Upper lobe of left lung (tissue), 6 donors: ENCODE measurements around the gene CHCHD6. TPM values are rescaled to one million over a fixed set of nuclear protein-coding genes. Genes with fewer than 3 reads are reported as not detected.

Experiments used
- ATAC-seq, 2 donors: fragments of 200-7000 bp; cut with Tn5 transposase; one replicate each; pipeline ENCODE4 v1.9.1; 2022; ENCODE audit warnings: mild to moderate bottlenecking in 2 of 2, moderate library complexity in 2 of 2; ENCODE audit not compliant: low FRiP score in 2 of 2
- DNase-seq, 2 donors: peaks; one replicate each; pipeline ENCODE4 v3.0.0-alpha.2; 2019 to 2020
- H3K27ac ChIP-seq, 4 donors: fragments of 200-600 bp; sonication (generic); one replicate each; pipeline ENCODE4 v1.5.1; 2016 to 2019
- H3K27me3 ChIP-seq, 4 donors: fragments of 200-600 bp; sonication (generic); one replicate each; pipeline ENCODE4 v1.5.1; 2017 to 2019
- H3K36me3 ChIP-seq, 4 donors: fragments of 200-600 bp; sonication (generic); one replicate each; pipeline ENCODE4 v1.5.1; 2016 to 2019
- H3K4me1 ChIP-seq, 4 donors: fragments of 200-600 bp; sonication (generic); one replicate each; pipeline ENCODE4 v1.5.1; 2018 to 2019
- H3K4me3 ChIP-seq, 4 donors: fragments of 200-600 bp; sonication (generic); one replicate each; pipeline ENCODE4 v1.5.1; 2017 to 2019; ENCODE audit warnings: mild to moderate bottlenecking in 2 of 4, moderate library complexity in 1 of 4
- H3K9me3 ChIP-seq, 4 donors: fragments of 200-600 bp; sonication (generic); one replicate each; pipeline ENCODE4 v1.5.1; 2018 to 2019
- EP300 ChIP-seq, 4 donors: sonication (generic); formaldehyde crosslinking; IDR thresholded peaks; one replicate each; pipeline ENCODE4 v1.5.1; 2017; ENCODE audit warnings: antibody characterized with exemption in 4 of 4, control low read depth in 2 of 4
- POLR2A ChIP-seq, 4 donors: fragments of 450-650 bp; IDR thresholded peaks; one replicate each; pipeline ENCODE4 v1.5.1; 2016 to 2017; ENCODE audit warnings: antibody characterized with exemption in 4 of 4, mild to moderate bottlenecking in 2 of 4
- POLR2AphosphoS5 ChIP-seq, 2 donors: sonication (generic); formaldehyde crosslinking; IDR thresholded peaks; one replicate each; pipeline ENCODE4 v1.5.1; 2017; ENCODE audit warnings: antibody characterized with exemption in 2 of 2
- WGBS, 2 donors: methylation state at CpG; one replicate each; pipeline ENCODE4 v1.1.5; 2017 to 2018; 5-methylcytosine and 5-hydroxymethylcytosine counted together
- total RNA-seq, 6 donors: library from RNA; depleted of rRNA in 4 of 6; stranded (reverse); fragments of >200 nt in 4 of 6; gene quantifications; one replicate each; pipeline versions ENCODE4 v1.1.0 to v1.2.1, GENCODE V29; 2016 to 2021
- TF ChIP-seq, protein P1 (sequence below), 6 experiments: fragments of 450-650 bp in 4 of 6; fragments of 200-600 bp in 2 of 6; sonication (generic) in 2 of 6; IDR thresholded peaks; one replicate each; pipeline ENCODE4 v1.5.1; 2016 to 2019; ENCODE audit warnings: antibody characterized with exemption in 6 of 6
- donor health status: DM: no; HTN: no; CAD: no; lungs with moderate emphysema.
- donor health status: DM: no; HTN: yes; CAD: no; lungs with severe emphysema.

The CHCHD6 gene
- total RNA-seq, 6 donors from 2014 or later = 16.6 to 35.6 (median 21.8) TPM

DNA sequence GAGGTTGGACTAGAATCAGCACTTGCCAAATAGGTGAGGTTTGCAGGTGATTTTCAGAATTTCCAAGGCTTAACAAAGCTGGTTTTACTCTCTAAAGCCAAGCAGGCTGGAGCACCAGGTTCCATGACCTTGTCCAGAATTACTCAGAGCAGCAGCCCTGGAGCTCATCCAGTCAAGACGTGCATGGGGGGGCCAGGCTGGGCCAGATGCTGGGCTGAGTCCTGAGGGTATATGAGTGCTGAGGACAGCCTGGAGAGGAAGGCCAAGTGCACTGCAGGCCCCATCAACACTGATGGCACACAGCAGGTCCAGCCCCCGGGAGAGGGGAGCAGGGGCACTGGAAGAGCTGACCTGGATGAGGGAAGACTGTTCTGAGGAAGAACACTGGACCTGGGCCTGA is 46.1 kb upstream of the CHCHD6 start:
- TF ChIP-seq POLR2A (IDR thresholded peaks at IDR 0.05) (no peak), POLR2AphosphoS5 (IDR thresholded peaks at IDR 0.05) (no peak), EP300 (IDR thresholded peaks at IDR 0.05) (no peak)
- TF ChIP-seq, protein P1, sequence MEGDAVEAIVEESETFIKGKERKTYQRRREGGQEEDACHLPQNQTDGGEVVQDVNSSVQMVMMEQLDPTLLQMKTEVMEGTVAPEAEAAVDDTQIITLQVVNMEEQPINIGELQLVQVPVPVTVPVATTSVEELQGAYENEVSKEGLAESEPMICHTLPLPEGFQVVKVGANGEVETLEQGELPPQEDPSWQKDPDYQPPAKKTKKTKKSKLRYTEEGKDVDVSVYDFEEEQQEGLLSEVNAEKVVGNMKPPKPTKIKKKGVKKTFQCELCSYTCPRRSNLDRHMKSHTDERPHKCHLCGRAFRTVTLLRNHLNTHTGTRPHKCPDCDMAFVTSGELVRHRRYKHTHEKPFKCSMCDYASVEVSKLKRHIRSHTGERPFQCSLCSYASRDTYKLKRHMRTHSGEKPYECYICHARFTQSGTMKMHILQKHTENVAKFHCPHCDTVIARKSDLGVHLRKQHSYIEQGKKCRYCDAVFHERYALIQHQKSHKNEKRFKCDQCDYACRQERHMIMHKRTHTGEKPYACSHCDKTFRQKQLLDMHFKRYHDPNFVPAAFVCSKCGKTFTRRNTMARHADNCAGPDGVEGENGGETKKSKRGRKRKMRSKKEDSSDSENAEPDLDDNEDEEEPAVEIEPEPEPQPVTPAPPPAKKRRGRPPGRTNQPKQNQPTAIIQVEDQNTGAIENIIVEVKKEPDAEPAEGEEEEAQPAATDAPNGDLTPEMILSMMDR (IDR thresholded peaks at IDR 0.05) = no peak
- Histone ChIP-seq H3K9me3 (no peaks in the 10 kb centered on the region), H3K4me3 (no peak overlapping the region), H3K27ac (no peak overlapping the region), H3K4me1 (peaks cover 0 to 20% (median 3%) of the 10 kb centered on the region in 4 donors), H3K27me3 (no peaks in the 10 kb centered on the region), H3K36me3 (no peaks in the 10 kb centered on the region)
- ATAC-seq (no peak), DNase-seq (no peak)
- WGBS, 2 donors = 81 to 88% methylated on average over 2 of the region's 2 CpGs

DNA sequence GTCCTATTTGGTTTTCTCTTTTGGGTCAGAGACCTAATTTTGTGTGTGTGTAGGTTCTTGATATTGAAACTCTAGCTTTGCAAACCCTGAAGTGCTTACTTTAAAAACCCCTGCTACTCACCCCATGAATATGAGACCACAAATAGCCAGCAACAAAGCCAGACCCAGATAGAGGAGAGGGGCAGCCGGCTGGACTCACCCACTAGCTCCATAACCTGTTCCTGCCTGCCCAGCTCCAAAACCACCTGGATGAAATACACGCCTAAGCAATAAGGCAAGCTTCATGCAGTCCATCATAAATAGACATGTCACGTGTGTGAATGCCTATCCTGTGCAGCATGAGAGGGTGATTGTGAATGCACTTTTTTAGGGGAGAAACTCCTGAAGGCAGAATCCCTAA is 45.5 kb upstream of the CHCHD6 start:
- Histone ChIP-seq H3K27me3 (no peaks in the 10 kb centered on the region), H3K4me3 (no peak overlapping the region), H3K36me3 (no peaks in the 10 kb centered on the region), H3K9me3 (no peaks in the 10 kb centered on the region), H3K27ac (no peak overlapping the region), H3K4me1 (peaks cover 0 to 16% (median 3%) of the 10 kb centered on the region in 4 donors)
- DNase-seq (no peak), ATAC-seq (no peak)
- WGBS, 2 donors = 95 to 100% methylated on average over 3 of the region's 3 CpGs
- TF ChIP-seq EP300 (IDR thresholded peaks at IDR 0.05) (no peak), POLR2A (IDR thresholded peaks at IDR 0.05) (no peak), POLR2AphosphoS5 (IDR thresholded peaks at IDR 0.05) (no peak)
- TF ChIP-seq, protein P1 (IDR thresholded peaks at IDR 0.05) = no peak

DNA sequence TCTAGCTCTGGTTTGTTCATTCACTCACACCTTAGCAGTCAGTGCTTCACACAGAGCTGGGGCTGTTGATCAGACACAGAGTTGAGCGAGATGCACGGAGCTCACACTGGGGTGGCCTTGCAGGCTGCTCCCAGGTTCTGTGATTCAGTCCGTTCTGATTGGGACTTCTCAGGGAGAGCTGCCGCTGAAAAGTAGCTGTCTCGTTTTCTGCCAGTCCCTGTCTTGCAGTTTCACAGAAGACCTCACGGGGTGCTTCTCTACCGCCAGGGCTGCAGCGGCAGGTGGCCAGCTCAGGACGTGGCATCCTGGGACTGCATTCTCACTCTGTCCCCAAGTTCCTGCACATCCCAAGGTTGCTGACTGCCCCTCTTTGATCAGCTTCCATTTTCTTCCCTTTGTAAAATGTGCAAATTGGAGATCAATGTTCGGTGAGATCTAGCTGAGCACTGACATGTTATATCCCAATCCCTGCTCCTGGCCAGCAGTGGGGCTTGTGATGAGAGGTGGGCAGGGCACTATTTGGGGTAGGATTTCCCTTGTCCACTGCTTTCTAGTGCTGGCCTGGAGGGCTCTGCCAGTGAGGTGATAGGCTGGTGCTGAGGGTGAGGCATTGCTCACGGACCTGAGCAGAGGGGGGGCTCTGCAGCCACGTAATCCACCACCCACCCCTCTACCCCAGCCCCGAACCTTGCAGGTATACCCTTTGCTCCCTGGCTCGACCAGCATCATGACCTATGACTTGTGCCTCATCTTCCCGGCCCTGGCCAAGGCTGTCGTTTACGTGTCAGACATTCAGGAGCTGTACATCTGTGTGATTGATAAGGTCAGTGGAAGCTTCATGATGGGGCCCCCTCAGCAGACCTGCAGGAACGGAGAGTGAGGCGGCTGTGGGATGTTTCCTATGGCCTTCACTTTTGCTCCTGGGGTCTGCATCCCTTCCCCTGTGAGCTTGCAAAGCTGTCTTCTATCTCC is 43.8 kb upstream of the CHCHD6 start:
- 58 to 59% methylated on average over 7 to 19 of the region's 19 CpGs for WGBS, 2 donors
- Histone ChIP-seq H3K27ac (no peak overlapping the region), H3K9me3 (no peaks in the 10 kb centered on the region), H3K4me3 (no peak overlapping the region), H3K36me3 (no peaks in the 10 kb centered on the region), H3K27me3 (no peaks in the 10 kb centered on the region), H3K4me1 (peaks cover 0 to 2% (median under 1%) of the 10 kb centered on the region in 4 donors)
- no peak for ATAC-seq
- no peak for DNase-seq
- TF ChIP-seq POLR2A (IDR thresholded peaks at IDR 0.05) = no peak

DNA sequence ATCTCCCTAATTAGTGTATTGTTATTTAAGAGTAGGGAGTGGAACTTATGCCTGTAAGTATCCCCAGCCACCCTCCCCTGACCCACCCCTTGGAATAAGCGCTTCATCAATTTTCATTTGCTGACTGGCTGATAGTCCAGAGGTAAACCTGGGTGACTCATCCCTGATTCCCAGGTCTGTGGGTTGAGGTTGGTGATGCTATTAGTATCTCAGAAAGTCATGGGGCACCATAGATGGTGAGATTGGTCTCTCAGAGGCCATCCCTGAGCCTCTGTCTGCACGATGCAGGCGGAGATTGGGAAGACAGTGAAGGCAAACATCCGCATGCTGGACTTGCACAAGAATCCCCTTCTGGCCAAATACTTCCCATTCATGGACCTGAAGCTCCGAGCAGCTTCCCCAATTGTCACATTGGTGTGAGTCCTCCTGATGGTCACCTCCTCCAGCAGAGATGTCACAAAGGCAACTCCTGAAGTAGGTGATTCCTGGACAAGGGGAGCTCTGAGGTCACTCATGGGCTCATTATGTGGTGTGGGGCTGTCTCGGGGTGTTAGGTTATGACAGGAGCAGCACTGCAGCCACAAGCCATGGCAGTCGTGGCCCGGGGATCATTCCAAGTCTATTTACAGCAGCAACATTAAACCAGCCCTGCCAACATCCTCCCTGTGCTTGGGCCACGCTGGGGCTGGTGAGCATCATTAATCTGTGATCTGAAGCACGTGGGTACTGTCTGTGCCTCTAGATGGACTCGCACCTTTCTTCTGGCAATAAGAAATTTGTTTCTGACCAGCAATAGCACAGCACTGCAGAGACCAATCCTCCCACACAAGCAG is 42.3 kb upstream of the CHCHD6 start:
- H3K9me3 ChIP-seq = no peaks in the 10 kb centered on the region
- no peaks in the 10 kb centered on the region for H3K4me1 ChIP-seq
- no peak for DNase-seq
- no peak for TF ChIP-seq POLR2AphosphoS5 (IDR thresholded peaks at IDR 0.05)
- no peak for TF ChIP-seq EP300 (IDR thresholded peaks at IDR 0.05)
- no peak for TF ChIP-seq POLR2A (IDR thresholded peaks at IDR 0.05)
- TF ChIP-seq, protein P1 (IDR thresholded peaks at IDR 0.05) = no peak
- no peaks in the 10 kb centered on the region for H3K27me3 ChIP-seq
- H3K27ac ChIP-seq = no peak overlapping the region
- H3K4me3 ChIP-seq = no peak overlapping the region
- WGBS, 2 donors = 71 to 93% methylated on average over 3 to 11 of the region's 11 CpGs
- ATAC-seq = no peak
- H3K36me3 ChIP-seq = no peaks in the 10 kb centered on the region

DNA sequence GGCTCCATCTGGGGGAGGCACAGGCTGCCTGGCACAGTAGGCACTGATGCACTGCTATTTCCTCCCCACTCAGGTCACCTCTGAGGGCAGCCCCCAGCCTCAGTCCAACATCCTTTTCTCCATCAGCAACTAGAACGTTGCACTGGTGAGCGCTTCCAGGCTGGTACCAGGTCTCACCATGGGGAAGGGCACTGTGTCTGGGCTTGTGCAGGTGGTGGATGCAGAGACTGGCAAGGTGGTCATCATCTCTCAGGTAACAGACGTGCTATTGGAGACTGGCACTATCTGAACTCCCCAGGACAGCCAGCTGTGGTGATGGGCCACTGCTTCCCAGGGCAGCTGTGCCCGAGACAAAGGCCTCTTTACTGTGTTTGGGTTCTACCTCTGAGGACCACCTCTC is 40.8 kb upstream of the CHCHD6 start:
- WGBS, 2 donors = 76 to 79% methylated on average over 3 to 4 of the region's 4 CpGs
- no peak overlapping the region for H3K4me3 ChIP-seq
- H3K27ac ChIP-seq = no peak overlapping the region
- H3K27me3 ChIP-seq = no peaks in the 10 kb centered on the region
- TF ChIP-seq EP300 (IDR thresholded peaks at IDR 0.05) (no peak), POLR2A (IDR thresholded peaks at IDR 0.05) (no peak)
- ATAC-seq = no peak
- H3K4me1 ChIP-seq = no peaks in the 10 kb centered on the region
- H3K9me3 ChIP-seq = no peaks in the 10 kb centered on the region
- H3K36me3 ChIP-seq = no peaks in the 10 kb centered on the region
- no peak for DNase-seq
